Fibroblast of skin of back (primary cell): ENCODE data around the gene ZNF691.
"Not testable (repeated sequence)": the region's sequence is repeated elsewhere in the genome, so short reads cannot be mapped to it uniquely, and the experiment has no call there.

Experiments
- DNase-seq: peaks from one replicate; pipeline ENCODE4 v3.0.0-alpha.2; 2013

The ZNF691 gene

GRCh38 chr1:42833981-42834380 lies 12.4 kb upstream of the ZNF691 start:
- DNase-seq, result no peak

DNA sequence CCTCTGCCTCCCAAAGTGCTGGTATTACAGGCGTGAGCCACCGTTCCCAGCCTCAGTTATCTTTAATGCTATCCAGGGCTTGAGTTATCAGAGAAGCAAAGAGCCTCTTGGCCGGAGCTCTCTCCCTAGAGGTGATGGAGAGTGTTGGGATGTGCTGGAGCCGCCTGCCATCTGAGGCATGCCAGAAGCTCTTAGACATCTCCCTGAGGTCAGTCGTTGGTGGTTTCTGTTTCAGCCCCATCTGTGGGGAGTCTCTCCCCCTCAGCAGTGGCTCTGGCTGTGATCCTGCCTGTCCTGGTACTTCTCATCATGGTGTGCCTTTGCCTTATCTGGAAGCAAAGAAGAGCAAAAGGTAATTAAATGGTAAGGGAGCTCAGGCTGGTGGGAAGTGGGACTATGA lies 11.6 kb upstream of the ZNF691 start:
- no peak for DNase-seq

DNA sequence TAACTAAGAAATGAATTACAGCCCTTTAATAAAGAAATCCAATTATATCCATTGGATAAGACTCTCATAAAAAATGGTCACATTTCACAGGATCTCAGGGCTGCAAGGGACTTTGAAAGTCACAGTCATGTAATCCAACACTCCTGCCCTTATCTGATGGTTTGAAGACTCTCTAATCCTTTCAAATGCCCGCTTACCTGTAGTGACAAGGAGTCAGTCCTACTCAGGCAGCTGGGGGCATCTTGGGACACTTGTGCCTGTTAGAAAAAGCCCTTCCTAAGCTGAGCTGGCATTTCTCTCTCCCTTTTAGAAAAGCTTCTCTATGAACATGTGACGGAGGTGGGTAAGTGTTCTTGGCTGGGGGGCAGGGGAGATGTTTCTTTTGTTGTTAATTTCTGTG lies 11.0 kb upstream of the ZNF691 start:
- no peak for DNase-seq

DNA sequence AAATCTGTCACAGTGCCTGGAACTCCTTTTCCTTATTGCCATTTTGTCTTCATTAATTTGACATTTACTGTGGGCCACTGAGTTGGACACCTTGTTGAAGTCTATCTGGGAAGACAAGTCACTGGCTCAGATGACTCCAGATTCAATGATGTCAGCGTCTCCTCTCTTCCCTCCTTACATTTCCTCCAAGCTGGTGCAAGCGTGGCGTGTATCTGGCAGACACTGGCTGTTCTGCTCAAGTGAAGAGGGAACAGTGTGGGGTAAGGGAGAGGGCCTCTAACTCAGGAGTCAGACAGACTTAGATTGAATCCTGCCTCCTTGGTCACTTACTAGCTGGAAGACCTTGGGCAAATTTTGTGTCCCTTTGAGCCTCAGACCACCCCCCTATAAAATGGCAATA lies 8.7 kb upstream of the ZNF691 start:
- no peak for DNase-seq

- no peak for DNase-seq
Observed at GRCh38 chr1:42838482-42839190, 7.8 kb upstream of the ZNF691 start.

GRCh38 chr1:42841010-42841409 lies 5.4 kb upstream of the ZNF691 start:
- no peak for DNase-seq

DNA sequence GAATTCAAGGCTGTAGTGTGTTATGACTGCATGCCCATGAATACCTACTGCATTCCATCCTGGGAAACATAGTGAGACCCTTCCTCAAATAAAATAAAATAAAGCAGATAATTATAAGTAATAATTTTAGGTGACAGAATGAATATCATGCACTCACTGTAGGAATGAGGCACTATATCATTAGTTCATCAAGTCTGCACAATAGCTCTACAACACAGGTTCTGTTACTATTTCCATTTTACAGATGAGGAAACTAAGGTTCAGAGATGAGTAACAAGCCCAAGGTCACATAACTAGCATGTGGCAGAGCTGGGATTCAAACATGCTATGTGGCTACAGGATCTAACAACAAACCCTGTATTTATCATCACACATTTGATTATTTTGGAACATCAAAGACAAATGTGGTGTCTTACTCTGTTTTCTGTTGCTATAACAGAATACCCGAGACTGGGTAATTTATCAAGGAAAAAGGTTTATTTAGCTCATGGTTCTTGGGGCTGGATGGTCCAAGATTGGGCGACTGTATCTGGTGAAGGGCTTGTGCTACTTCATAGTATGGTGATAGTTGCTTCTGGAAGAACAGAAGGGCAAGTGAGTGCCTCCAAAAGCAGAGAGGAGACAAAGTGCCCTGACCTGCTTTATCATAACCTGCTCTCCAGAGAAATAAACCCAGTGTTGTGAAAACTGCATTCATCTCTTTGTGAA lies 4.8 kb upstream of the ZNF691 start:
- no peak for DNase-seq

GRCh38 chr1:42844592-42845140 lies 1.7 kb upstream of the ZNF691 start:
- DNase-seq, result no peak

DNA sequence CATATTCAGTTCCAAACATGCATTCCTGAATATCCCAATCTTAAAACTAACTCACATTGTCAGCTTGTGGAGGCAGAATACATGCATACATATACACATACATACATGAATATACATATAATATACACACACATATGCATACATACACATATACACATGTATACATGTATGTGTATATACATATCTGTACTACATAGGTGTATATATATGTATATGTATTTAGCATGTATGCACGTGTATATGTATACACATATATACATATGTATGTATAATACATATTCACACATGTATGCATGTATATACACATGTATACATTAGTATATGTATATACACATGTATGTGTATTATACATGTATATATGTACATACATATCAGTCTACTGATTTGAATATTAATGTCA lies 1.2 kb upstream of the ZNF691 start:
- no peak for DNase-seq

- no peak for DNase-seq
Observed at GRCh38 chr1:42845866-42846256, 552 bp upstream of the ZNF691 start.

- no peak for DNase-seq
Observed at GRCh38 chr1:42847111-42847595, 740 bp downstream of the ZNF691 start.

- no peak for DNase-seq
Observed at GRCh38 chr1:42847721-42848460, 1.5 kb downstream of the ZNF691 start.

GRCh38 chr1:42848823-42849537 lies 2.6 kb downstream of the ZNF691 start:
- DNase-seq, result no peak

GRCh38 chr1:42849944-42850343 lies 3.5 kb downstream of the ZNF691 start:
- DNase-seq, result no peak

DNA sequence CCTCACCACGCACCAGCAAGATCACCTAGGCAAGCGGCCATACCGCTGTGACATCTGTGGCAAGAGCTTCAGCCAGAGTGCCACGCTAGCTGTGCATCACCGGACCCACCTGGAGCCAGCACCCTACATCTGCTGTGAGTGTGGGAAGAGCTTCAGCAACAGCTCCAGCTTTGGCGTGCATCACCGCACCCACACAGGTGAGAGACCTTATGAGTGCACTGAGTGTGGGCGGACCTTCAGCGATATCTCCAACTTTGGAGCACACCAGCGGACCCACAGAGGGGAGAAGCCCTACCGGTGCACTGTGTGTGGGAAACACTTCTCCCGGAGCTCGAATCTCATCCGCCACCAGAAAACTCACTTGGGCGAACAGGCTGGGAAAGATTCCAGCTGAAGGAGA lies 5.0 kb downstream of the ZNF691 start:
- DNase-seq, result no peak

- no peak for DNase-seq
Observed at GRCh38 chr1:42851960-42852607, 5.7 kb downstream of the ZNF691 start.

DNA sequence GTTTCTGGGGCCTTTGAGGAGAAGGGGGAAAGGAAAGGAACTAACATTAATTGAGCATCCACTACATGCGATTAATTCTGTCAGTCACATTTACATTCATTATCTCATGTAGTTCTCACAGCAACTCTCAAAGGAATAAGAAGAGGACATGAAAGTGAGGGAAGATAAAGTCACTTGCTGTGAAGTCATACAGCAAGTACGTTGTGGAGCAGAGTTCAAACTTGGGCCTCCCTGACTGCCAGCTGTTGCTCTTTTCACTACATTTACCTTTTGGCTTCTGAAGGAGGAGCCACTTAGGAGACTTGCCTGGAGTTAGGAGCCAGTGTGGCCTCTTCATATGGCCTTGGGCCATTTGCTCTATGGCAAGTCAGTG lies 6.2 kb downstream of the ZNF691 start:
- DNase-seq, result no peak

DNA sequence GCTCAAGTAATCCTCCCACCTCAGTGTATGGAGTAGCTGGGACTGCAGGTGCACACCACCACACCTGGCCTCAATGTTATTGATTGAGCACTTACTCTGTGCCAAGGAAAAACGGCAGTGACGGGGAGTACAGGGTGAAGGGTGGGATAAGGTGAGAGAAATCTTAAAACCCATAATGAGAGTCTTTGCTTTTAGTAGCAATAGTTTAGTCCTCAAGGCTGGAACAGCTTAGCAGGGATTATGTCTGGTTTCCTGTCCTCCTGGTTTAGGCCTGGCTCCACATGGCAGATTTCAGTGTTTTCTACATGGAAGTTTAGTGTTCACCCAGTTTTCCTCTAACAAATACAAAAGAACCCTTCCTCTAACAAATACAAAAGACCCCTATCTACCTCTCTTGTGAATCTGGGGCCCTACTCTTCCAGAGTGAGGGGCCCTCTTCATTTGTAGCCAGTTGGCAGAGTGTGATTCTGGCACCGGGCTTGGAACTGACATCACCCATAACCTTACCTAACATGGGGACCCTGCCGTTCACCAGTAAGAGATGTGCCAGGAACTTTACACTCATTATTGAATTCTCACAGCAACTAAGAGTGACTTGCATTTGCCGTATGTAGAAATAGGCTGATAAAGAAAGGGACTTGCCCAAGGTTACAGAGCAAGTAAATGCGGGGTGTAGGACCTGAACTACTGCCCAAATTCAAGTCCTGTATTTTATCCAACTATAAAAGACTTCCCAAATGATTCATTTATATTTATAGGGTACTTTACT lies 6.9 kb downstream of the ZNF691 start:
- DNase-seq, result no peak

GRCh38 chr1:42856554-42856953 lies 10.1 kb downstream of the ZNF691 start:
- not testable (repeated sequence) for DNase-seq

DNA sequence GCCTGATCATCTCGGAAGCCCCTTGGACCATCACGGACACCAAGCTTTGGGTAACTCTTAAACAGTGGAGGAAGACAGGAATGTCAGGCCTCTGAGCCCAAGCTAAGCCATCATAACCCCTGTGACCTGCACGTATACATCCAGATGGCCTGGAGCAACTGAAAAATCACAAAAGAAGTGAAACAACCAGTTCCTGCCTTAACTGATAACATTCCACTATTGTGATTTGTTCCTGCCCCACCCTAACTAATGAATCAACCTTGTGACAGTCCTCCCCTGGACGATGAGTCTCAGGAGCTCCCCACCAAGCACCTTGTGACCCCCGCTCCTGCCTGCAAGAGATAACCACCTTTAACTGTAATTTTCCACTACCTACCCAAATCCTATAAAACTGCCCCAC lies 13.0 kb downstream of the ZNF691 start:
- not testable (repeated sequence) for DNase-seq

GRCh38 chr1:42860339-42861013 lies 14.1 kb downstream of the ZNF691 start:
- no peak for DNase-seq
